Islet of Langerhans (tissue), 1 donor: ENCODE results near the gene OR8B12.
"Not testable (repeated sequence)": the region's sequence is repeated elsewhere in the genome, so short reads cannot be mapped to it uniquely, and the experiment has no call there.

Source experiments
- FAIRE-seq: peaks from one replicate; lab custom pipeline; 2011; peaks lifted over from hg19 to GRCh38; lab: Jason Lieb, UNC

Gene OR8B12

DNA sequence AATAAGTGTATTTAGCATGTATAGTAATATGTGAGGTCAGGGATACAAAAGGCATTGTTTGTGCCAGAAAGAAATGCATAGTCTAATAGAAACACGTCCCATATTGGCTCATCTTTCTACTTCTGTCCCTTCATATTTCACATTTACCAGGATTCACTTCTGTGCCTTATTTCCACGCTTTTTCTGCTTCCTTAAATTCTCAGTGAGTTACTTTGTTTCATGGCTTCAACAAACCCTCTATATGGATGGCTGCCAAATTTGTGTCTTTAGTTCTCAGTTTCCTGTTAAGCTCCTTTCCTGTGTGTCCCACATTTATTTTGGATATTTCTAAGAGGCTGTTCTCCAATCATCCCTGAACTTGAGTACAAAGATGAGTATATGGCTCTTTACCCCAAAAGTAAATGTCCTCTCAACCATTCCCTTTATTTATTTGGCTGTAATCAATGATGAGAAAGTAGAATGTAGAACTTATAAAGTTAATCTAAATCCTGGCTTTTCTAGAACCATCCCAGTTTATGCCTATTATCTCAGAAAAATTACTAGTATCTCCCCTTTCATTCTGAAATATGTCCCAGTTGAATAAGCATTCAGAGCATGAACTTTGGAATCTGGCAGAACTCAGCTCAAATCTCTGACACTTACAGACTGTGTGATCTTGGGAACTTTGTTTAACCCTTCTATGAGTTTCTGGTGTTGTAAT, 23.5 kb downstream of the OR8B12 start:
- no peak for FAIRE-seq

DNA sequence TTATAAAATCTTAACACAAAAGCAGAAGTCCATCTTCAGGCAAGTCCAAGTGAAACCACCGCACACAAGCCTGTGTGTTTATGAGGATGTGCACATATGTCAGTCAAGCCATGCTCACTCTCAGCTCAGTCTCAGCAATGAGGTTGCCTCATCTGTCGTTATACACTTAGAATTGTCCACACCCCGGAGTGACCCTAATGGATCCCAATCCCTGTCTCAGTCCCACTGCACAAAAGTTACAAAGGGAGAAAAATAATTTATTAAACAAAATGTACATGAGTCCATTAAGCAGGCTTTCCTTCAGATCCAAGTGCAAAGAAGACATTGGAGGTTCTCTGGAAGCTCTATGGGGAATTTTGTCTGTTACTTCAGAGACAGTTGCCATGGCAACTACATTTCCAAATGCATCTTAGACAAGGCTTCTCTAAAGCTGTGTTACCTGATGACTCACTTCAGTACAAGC, 24.4 kb downstream of the OR8B12 start:
- FAIRE-seq = no peak

DNA sequence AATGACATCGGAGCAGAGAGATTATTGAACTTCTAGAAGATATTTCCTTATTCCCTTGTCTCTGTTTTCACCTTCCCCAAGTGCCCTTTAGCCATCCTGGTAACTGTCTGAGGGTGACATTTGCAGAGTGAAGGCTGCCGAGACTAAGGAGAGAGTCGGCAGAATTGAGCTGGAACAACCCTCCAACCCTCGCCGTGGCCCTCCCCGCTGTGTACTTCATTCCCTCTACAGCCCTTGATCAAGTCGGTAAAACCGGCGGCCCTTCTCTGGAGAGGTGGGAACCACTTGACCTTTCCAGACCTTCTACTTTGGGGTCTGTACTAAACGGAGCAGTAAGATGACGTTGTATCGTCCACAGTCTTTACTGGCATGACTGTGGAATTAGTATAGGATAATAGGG, 26.1 kb downstream of the OR8B12 start:
- FAIRE-seq = no peak

DNA sequence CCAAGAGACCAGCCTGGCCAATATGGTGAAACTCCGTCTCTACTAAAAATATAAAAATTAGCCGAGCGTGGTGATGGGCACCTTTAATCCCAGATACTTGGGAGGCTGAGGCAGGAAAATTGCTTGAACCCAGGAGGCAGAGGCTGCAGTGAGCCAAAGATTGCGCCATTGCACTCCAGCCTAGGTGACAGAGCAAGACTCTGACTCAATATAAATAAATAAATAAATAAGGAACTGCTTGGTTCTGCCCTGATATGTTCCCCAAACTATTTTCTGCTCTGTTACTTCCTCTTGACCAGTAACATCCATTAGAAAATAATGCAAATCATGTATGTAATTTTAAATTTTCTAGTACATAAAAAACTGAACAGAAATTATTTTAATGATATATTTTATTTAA, 28.8 kb downstream of the OR8B12 start:
- not testable (repeated sequence) for FAIRE-seq

DNA sequence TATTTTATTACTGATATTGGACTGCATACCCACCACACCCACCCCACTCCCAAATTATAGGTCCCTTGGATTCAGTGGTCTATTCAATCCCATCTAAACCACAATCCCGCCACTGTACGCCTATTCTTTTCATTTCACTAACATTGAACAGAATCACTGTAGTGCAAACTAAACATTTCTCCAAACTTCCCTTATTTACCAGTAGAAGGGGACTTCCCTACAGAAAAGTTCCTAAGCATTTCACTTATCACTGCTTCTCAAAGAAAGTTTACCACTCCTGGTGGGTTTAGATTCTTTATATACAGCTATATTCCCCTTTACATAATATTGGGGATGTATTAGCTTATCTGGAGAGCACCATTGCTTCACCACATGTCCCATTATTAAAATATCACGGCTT, 29.3 kb downstream of the OR8B12 start:
- no peak for FAIRE-seq

DNA sequence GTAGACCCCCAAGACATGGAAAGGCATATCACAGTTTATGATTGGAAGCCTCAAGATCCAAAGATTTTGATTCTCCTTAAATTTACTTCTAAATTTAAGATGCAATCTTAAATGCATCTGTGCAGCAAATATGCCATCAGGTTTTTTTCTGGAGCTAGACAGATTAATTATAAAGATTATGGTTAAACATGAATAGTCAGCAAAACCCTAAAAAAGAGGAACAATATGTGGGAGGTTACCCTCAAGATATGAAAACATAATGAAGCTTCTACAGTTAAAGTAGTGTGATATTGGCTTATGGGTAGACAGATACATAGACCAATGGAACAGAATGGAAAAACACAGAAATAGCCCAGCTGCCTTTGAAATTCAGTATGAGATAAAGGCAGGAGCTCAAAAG, 31.7 kb downstream of the OR8B12 start:
- FAIRE-seq = no peak

DNA sequence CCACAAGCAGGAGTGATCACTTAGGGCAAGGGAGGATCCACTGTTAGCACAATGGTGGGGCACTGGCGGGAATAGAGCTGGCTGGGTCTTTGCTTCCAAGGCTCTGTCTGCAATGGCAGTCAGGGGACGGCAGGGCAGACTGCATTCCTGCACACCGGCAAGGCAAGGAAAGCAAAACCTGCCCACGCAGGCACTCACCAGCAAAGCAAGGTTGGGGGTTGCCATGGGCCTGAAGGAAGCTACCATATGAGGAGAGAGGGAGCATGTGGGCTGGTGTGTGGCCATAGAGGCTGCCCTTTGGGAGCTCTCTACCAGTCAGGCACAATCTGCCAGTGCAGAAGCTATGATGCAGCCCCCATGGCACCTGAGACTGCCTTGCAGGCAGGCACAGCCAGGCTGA, 33.2 kb downstream of the OR8B12 start:
- FAIRE-seq = no peak

DNA sequence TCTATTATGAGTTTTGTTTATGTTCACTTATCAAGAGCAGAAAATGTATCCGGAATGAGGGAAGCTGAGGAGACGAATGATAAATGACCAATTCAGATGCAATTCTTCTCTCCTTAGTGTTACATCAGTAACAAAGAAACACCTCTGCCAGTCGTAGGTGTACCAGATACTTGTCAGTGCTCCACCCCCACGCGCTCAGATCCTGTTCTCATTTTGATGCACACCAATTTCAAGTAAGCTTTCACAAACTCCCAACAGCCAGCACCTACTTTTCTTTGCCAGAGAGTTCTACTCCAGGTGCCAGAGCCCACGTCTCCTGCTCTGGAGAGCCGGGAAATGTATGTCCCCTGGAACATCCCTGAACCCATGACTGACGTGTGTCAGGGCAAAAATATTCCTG, 43.7 kb downstream of the OR8B12 start:
- FAIRE-seq = no peak

DNA sequence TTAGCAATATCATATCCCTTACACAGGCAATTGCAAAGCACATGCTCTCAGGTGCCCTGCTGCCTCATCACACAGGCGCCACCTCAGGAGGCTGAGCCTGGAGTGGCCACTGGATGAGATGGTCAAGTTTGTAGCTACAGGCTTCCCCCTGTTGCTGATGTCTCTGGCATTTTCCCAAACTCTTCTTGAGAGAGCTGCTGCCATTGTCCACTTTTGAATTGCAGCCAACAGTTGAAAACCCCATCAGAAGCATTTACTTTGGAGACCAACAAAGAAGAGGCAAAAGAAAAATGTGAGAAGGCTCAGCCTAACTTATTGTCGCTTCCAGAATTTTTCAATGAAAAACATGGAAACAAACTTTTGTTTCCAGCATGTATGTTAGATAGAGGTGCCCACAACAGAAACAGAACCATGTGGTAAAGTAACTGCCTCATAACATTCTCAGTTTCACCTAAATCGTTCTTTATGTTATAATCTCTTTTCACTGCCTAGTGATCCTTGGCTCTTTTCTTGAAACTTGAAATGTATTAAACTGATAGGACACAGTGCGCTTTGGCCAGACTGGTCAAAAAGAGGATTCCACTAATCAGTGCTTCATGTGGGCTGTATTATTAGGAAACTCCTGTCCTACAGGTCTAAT, 50.3 kb downstream of the OR8B12 start:
- FAIRE-seq = no peak
